ENCODE measurements around the gene NRP2.

Gene NRP2

GRCh38 chr2:205713086-205713485 lies 30.8 kb downstream of the NRP2 start:
- no peak for DNase-seq

GRCh38 chr2:205714058-205714776 lies 31.9 kb downstream of the NRP2 start:
- DNase-seq, result no peak

GRCh38 chr2:205714789-205715720 lies 32.8 kb downstream of the NRP2 start:
- DNase-seq, result no peak

GRCh38 chr2:205715831-205716525 lies 33.7 kb downstream of the NRP2 start:
- DNase-seq, result no peak

- DNase-seq, result no peak
Measured at GRCh38 chr2:205717175-205717846, 35.0 kb downstream of the NRP2 start.

- DNase-seq, result no peak
Measured at GRCh38 chr2:205717999-205718398, 35.7 kb downstream of the NRP2 start.

GRCh38 chr2:205719847-205720246 lies 37.5 kb downstream of the NRP2 start:
- no peak for DNase-seq

- DNase-seq, result no peak
Measured at GRCh38 chr2:205720451-205720902, 38.2 kb downstream of the NRP2 start.

- DNase-seq, result no peak
Measured at GRCh38 chr2:205721057-205721449, 38.8 kb downstream of the NRP2 start.

- no peak for DNase-seq
Measured at GRCh38 chr2:205722283-205722918, 40.1 kb downstream of the NRP2 start.

GRCh38 chr2:205723179-205723578 lies 40.9 kb downstream of the NRP2 start:
- no peak for DNase-seq

GRCh38 chr2:205725059-205725458 lies 42.8 kb downstream of the NRP2 start:
- DNase-seq, result no peak

- no peak for DNase-seq
Measured at GRCh38 chr2:205726506-205726905, 44.2 kb downstream of the NRP2 start.

- DNase-seq, result no peak
Measured at GRCh38 chr2:205727174-205727573, 44.9 kb downstream of the NRP2 start.

GRCh38 chr2:205728366-205728765 lies 46.1 kb downstream of the NRP2 start:
- no peak for DNase-seq

GRCh38 chr2:205730191-205730590 lies 47.9 kb downstream of the NRP2 start:
- DNase-seq, result no peak

- DNase-seq, result no peak
Measured at GRCh38 chr2:205730701-205731582, 48.6 kb downstream of the NRP2 start.

GRCh38 chr2:205731583-205731981 lies 49.3 kb downstream of the NRP2 start:
- no peak for DNase-seq

GRCh38 chr2:205732314-205732713 lies 50.0 kb downstream of the NRP2 start:
- DNase-seq, result no peak

- DNase-seq, result no peak
Measured at GRCh38 chr2:205733082-205733481, 50.8 kb downstream of the NRP2 start.

- DNase-seq, result no peak
Measured at GRCh38 chr2:205733648-205734047, 51.3 kb downstream of the NRP2 start.

All from NCI-H446 treated with DMSO at 0.1 percent for 48 hours (cell line).